Activated CD4-positive, alpha-beta T cell treated with anti-CD3 and anti-CD28 coated beads, Interleukin-10, Interleukin-2, amounts not matched to agents 100 ng/mL and 50 ng/mL, durations not matched to agents 16 hours and 8 hours (primary cell): ENCODE data around the gene COPE.
"Not testable (repeated sequence)": the region's sequence is repeated elsewhere in the genome, so short reads cannot be mapped to it uniquely, and the experiment has no call there.

Source experiments
- DNase-seq: peaks from one replicate; pipeline ENCODE4 v3.0.0-alpha.2; 2020

Gene COPE

DNA sequence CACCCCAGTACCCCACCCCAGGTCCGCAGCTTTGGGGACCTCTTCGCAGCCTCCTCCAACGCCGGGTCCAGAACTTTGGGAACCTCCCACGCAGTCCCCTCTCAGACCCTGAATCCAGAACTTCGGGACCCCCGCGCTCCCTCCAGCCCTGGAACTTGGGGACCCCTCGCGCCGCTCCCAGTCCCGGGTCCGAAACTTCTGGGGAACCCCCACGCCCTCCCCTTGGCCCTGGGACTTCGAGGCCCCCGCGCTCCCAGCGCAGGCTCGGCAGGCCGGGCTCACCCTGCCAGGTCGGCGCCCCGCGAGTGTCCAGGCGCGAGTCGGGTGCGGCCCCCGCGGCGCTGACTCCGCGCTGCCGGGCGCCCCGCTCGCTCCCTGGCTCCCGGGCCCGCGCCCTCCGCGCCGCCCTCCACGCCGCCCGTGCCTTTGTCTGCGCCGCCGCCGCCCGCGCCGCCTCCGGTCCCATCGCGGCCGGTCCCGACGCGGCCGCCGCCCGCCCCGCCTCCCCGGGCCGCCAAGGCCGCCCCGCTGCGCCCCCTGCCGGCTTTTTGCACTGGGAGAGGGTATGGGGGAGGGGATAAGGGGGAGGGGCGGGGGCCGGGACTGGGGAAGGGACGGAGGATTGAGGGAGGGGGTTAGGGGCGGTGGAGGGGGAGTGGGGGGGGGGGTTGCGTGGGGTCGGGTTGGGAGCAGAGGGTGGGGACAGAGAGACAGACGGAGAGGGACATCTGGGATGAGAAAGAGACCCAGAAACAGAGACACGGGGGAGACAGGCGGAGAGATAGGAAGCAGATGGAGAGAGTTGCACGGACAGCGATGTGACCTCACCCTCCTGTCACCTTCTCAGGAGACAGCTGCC is 21.8 kb upstream of the COPE start, which contains the start of gene HOMER3:
TSS of gene HOMER3 (minus strand) at position 449 of the 859 bp plus-strand sequence. CDS start 2,235 bp downstream, outside the sequence.
- DNase-seq: peak; percentile 77

DNA sequence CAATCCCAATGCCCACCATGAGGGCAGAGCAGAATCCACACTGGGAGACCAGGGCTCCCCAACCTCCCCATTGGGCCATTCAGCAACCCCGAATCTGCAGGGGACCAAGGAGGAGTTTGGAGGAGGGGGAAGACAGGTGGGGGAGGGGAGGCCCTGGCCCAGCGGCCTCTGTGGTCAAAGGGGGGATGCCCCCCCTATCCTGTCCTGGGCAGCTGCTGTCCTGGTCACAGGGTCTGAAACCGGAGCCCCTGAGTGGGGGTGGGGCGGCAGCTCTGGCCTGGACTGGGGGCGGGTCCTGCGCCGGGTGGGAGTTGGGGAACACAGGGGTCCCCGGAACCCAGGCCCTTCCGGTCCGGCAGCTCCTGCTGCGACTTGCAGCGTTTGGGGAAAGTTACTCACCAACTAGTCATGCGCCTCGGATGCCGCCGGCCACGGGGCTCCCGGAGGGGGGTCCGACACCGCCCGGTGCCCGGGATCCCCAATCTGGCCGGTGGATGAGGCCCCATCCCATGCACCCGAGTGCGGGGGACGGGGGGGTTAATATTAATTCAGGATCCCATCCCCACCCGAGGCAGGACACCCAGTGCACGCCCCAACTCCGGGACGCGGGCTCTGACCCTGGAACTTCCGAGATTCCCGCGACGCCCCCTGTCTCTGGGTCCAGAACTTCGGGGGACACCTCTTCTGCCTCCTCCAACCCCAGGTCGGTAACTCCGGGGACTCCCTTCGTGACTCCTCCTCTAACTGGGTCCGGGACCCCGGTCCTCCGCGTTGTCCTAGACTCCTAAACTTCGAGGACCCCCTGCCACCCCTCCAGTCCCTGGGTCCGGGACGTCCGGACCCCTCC is 21.0 kb upstream of the COPE start:
- no peak for DNase-seq

DNA sequence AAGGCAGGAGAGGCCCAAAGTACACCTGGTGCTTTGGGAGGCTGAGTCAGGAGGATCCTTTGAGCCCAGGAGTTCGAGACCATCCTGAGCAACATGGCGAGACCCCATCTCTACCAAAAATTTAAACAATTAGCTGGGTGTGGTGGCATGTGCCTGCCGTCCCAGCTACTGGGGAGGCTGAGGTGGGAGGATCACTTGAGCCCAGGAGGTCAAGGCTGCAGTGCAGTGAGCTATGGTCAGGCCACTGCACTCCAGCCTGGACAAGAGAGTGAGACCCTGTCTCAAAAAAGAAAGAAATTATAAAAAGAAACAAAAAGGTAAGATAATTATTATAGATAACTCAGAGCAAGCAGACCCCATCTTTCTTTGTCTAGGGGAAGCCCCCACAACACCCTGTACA is 20.0 kb upstream of the COPE start:
- DNase-seq: no peak

DNA sequence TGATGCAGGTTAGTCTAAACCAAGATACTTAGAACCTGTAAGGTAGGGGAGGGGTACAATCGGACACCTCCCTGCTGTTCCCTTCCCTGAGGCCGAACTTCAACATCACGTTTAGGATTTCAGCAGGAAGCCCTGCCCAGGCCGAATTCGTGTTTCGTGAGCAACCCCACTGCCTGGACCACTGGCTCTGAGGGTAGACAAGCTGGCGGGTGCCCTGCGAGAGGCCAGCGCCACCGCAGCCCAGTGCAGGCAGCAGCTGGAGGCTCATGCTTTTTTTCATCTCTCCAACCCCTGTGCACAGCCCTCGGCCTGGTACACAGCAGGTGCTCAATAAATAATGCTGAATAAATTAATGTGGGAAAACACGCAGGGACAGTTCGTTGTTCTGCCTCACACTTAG is 14.1 kb upstream of the COPE start:
- no peak for DNase-seq

DNA sequence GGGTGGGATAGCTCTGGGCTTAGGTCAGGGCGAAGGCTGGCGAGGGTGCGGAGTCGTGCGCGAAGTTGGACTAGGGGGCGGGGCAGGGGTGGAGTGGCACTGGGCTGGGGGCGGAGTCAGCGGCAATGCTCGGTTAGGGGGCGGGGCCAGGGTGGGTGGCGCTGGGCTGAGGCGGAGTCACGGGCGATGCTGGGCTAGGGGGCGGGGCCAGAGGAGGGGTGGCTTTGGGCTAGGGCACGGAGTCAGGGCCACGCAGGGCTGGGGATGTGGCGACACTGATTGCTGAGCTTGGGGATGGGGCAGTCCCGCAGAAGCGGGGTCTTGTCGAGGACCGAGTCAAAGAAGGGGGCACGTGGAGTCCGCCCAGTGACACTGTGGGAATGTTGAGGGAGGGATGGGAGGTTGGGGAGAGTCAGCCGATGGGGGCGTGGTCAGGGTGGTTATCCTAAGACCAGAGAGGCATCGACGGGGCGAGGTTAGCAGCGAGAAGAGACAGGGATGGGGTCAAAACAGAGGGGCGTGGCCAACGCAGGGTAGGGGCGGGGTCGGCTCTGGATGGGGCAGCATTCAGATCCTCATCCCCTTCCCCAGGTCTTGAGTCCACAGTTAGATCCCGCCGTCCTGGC is 13.1 kb upstream of the COPE start:
- peak; percentile 87 for DNase-seq

DNA sequence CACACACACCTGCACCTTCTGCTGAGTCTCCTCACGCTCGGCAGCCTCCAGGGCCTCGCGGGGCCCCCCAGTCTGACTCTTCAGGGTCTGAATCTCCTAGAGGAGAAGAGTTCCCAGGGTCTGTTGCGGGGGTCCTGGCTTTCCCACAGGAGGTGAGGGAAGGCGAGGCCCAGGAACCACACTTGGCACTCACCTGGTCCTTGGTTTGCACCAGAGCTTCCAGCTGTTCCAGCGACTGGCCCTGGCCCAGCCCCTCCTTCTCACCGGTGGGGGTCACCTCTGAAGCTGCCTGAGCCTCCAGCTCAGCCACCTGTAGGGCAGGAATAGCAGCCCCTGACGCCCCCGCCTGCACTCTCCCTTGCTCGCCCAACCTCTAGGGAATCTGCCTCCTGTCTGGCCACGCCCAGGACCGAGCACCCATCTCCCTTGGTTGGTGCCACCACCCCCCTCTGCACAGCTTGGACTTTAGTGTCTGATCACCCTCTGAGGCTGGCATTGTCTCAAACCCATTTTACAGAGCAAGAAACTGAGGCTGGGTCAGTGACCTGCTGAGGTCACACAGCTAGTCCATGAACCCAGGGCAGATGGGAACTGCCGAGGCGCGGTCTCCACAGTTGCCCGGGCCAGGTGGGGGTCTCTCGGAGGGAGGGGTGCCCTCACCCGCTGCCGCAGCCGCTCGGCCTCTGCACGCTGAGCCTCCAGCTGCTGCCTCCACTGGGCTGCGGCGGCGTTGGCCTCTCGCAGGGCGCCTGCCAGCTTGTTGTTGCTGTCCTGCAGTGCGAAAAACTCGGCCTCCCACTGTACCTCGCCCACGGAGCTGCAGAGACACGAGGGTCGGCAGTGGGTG is 12.4 kb upstream of the COPE start:
- DNase-seq: no peak

DNA sequence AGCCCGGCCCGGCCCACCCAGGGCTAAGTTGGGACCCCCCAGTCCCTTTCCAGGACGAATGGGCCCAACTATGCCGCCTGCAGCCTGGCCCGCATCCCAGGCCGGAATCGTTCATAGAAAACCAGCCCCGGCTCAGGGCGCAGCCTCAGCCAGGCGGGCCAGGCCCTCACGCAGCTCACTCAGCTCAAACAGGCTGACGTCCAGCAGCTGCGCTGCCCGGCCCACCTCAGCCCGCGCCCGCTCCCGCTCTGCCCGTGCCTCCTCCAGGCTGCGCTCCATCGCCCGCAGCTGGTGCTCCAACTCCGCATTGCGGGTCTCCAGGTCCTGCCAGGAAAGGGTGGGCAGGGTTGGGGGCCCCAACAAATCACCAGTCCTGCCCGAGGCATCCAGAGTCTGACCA is 10.1 kb upstream of the COPE start:
- no peak for DNase-seq

DNA sequence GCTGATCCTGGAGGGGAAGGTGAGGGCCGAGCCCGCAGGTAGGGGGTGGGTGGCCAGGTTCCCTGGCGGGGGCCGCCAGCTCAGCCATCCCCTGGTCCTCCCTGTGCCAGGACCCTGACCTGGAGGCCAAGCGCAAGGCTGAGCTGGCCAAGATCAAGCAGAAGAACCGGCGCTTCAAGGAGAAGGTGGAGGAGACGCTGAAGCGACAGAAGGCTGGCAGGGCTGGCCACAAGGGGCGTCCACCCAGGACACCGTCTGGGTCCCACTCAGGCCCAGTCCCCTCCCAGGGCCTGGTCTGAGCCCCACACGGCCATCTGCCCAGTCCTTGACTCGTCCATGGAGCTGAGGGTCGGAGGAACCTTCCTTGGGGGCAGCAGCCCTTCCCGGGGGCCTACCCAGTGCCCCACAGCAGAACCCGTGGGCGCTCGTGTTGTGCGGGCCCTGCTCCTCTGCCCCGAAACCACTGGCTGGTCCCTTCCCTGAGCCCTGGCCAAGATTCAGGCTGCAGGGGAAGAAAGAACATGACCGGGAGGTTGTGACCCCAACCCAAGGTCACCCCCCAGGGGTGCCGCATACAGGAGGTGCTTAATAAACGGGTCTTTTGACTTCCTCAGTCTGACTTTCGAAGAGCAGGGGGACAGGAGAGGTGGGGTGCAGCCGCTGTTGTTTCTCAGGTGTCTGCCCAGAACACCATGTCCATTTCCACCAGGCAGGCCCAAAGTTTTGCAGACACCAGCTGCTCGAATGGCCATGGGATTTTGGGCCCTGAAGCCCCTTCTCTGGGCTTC is 9.0 kb upstream of the COPE start:
- no peak for DNase-seq

DNA sequence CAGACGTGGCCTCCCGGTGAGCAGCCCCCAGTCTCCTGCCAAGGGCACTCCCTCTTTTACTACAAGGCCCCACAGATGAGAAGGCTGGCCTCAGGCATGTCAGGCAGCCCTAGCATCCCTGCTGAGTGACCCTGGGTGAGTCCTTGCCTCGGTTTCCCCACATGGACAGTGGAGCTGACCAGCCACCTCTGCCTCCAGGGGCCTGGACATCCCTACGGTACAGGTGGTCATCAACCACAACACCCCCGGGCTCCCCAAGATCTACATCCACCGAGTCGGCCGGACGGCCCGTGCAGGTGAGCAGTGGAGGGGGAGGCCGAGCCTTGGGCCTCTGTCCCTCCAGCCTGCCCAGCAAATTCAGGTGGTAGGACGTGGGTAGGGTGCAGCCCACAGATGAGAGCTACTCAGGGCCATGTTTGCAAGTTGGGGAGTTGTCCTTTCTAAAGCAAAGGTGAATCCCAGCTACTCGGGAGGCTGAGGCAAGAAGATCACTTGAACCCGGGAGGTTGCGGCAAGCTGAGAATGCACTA is 5.6 kb upstream of the COPE start:
- no peak for DNase-seq

DNA sequence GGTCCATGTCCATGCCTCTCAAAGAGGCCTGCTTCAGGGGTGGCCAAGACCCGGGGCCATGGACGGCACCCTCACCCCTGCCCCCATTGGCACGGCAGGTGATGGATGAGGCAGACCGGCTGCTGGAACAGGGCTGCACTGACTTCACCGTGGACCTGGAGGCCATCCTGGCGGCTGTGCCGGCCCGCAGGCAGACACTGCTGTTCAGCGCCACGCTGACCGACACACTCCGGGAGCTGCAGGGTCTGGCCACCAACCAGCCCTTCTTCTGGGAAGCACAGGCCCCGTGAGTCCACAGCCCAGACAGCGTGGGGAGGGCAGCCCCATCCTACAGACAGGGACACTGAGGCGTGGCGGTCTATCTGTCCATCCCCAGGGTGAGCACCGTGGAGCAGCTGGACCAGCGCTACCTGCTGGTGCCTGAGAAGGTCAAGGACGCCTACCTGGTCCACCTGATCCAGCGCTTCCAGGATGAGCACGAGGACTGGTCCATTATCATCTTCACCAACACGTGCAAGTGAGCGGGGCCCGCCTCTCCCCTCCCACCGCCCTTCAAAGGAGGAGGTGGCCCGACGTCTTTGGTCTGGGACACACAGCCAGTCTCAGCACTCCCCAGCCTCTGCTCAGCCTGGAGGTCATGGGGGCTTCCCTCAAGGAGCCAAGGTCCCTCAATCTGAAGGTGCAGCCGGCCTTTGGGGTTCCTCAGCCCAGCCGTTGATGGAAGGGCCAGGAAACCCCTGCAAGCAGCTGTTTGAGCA is 3.2 kb upstream of the COPE start:
- DNase-seq: no peak

DNA sequence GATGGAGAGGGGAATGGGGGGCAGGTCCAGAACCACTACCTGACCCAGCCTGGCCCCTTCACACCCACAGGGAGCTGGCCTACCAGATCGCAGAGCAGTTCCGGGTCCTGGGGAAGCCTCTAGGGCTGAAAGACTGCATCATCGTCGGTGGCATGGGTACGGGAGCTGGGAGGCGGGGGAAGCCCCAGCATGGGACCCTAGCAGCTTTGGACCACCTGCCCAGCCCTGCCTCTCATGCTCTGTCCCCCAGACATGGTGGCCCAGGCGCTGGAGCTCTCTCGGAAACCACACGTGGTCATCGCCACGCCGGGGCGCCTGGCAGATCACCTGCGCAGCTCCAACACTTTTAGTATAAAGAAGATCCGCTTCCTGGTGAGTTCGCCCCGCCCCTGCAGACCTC is 2.4 kb upstream of the COPE start:
- no peak for DNase-seq

DNA sequence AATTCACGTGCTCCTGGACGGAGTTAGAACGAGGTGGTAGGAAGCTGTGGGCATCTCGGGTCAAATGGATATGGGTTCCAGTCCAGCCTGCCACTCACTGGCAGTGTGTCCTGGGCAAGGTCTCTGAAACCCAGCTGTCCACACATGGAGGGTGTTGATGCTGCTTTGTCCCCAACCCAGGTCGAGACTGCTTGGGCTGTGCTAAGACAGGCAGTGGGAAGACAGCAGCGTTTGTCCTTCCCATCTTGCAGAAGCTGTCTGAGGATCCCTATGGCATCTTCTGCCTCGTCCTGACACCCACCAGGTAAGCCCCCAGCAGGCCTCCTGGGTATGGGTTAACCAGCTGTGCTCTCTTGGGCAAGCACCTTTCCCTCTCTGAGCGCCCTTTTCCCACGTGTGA is 1.2 kb upstream of the COPE start:
- no peak for DNase-seq

DNA sequence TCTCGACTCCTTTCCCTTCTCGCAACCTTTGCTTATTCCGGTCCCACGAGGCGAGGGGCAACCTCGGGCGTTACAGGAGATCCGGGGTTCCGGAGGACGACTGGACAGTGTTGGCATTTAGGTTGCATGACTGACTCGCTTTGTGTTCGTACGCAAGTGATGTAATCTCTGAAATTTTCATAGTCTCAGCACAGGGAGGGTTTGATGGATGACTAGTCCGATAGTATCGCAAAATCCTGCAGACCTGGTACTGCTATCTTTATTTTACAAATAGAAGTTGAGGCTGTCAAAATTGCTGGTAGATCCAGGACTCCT is 670 bp upstream of the COPE start:
- no peak for DNase-seq

DNA sequence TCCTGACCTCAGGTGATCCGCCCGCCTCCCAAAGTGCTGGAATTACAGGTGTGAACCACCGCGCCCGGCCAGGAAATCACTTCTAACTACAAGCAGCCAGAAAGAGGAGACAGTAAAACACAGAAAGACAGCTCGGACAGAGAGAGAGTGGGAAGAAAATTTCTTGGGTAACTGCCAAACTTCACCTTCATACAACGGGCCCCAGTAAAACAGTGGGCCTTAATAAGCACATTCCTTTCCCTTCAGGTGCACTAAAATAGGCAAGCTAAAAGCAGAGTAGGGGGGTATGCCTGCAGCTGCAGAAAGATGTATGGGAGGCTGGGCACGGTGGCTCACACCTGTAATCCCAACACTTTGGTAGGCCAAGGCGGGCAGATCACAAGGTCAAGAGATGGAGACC is 1.6 kb downstream of the COPE start:
- DNase-seq: not testable (repeated sequence)

DNA sequence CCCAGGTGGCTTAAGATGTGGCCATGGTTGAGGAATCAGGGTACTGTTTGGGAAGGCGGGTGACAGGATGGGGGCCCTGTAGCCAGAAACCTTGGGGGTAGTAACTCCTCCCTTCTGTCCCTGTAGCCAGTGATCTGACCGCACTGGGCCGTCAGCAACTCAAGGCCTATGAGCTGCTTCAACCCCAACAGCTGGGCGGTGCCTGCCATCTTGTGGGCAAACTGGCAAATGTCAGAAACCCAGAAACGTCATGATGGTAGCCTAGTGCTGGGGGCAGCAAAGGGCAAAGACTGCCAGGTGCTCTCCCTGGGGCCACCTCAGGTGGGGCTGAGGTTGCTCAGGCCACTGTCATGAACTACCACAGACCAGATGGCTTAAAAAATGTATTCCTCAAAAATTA is 3.5 kb downstream of the COPE start:
- peak; percentile 56 for DNase-seq

DNA sequence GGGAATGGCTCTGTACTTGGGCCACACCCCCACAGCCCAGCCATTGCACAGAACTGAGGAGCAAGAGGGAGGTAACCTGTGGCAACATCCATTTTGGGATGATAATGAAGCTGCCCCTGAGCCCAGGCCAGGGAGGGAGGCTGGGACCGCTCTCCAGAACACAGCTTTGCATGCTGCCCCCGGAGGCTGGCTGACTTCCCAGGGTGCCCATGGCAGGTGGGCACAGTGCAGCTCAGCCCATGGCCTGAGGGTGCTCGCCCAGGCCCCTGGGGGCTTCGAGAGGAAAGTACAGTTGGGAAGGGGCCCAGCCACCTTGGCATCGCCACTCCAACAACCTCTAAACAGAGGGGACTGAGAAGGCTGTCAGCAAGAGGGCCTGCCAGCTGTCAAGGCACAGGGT is 5.7 kb downstream of the COPE start:
- no peak for DNase-seq

DNA sequence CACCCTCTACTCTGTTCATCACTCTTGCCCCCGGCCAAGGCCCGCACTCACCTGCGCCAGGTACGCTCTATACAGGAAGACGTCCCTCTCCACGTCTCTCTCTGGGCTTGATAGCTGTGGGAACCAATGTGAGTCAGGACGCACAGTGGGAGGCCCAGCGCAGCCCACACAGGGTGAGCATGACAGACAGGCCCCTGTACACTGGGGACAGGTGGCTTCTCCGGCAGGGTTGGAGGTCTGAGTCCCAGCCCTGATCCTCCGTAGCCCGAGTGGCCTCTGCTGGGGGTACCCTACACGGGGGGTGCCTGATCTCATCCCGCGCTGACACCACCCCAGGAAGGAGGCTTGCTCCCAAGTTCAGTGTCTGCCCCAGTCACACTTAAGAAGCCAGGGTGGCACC is 6.3 kb downstream of the COPE start:
- no peak for DNase-seq

DNA sequence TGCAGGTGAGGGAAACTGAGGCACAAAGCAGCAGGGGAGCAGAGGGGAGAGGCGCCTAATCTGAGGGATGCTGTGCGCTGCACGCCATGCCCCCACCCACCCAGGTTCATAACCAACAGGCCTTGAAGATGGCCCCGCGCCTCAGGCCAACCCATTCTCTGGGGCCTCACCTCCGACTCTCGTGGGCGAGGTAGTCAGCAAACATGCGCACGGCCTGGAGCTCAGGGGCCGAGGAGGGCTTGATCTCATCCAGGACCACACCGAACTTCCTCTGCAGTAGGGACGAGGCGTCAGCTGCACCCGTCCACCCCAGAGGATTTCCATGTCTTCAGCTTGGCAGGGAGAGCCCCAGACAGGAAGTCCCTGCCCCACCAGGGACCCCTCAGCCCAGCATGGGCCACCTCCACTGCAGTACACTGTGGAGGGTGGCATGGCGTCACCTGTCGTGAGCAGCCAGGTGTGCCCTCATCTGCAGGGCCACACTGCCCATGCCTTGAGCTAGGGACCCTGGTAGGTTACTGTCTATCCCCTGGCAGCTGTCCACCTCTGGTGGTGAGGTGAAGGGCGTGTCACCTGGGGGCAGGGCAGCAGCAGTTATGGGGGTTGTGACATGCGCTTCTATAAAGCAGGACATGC is 8.3 kb downstream of the COPE start:
- no peak for DNase-seq

DNA sequence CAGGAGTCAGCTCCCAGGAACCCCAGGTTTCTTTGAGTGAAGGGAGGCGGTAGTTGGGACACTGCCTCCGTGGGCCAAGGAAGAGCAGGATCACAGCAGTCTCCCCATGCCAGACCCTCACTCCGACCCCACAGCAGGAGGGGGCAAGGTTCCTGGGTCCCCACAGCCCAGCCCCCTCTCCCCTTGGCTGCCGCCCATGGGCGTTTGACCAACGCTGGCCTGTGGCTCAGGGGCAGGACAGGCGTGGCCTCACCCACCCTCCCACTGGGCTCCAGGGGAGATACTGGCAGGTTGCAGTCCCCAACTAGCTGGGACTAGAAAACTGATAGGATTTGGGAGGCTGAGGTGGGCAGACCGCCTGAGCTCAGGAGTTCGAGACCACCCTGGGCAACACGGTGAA is 9.2 kb downstream of the COPE start:
- no peak for DNase-seq

DNA sequence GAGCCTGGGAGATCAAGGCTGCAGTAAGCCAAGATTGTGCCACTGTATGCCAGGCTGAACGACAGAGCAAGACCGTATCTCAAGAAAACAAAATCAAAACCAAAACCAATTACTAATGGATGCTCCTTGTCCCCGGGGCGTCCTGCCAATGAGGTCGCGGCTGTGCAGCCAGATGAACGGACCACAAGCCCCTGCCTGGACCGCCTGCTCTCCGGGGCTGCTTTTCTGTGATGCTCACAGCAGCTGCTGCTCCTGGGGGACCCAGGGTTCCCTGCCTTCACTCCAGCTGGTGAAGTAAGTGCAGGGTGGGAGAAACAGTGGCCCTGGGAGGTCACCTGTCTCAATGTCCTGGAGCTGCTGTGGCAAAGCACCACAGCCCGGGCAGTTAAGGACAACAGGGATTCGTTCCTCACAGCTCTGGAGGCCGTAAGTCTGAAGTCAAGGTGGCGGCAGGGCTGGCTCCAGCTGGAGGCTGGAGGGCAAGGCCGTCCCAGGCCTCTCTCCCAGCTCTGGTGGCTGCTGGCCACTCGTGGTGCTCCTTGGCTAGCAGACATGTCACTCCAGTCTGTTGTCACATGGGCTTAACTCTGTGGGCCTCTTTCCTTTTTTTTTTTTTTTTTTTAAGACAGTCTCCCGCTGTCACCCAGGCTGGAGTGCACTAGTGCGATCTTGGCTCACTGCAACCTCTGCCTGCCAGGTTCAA is 10.1 kb downstream of the COPE start:
- DNase-seq: no peak
